Naive thymus-derived CD4-positive, alpha-beta T cell (primary cell): ENCODE measurements around the gene UMODL1. TPM values are rescaled to one million over a fixed set of nuclear protein-coding genes. Genes with fewer than 3 reads are reported as not detected.

ENCODE experiments used
- ATAC-seq: fragments of 150-1000 bp; cut with Tn5 transposase; 2 replicates; pipeline ENCODE4 v1.10.0; 2021; ENCODE audit warnings: mild to moderate bottlenecking, moderate library complexity
- CTCF ChIA-PET: fragments of 350-600 bp; sonication (Branson Sonifier 250); formaldehyde crosslinking; loops from one replicate; lab custom pipeline; 2021; ENCODE audit warnings: antibody characterized with exemption; lab: Charles Lee
- POLR2A ChIA-PET: fragments of 350-600 bp; sonication (Branson Sonifier 250); formaldehyde crosslinking; loops from one replicate; lab custom pipeline; 2021; ENCODE audit warnings: antibody characterized with exemption, inconsistent platforms; lab: Charles Lee
- DNase-seq, 9 donors: peaks; one replicate each; pipeline versions ENCODE4 v3.0.0 to v3.0.0-alpha.2; 2020 to 2022; ENCODE audit warnings: mixed read lengths in 1 of 9
- H3K27ac ChIP-seq: one replicate; pipeline ENCODE4 v1.7.0; 2013; ENCODE audit warnings: mild to moderate bottlenecking, low read depth, low read length, moderate library complexity
- H3K27me3 ChIP-seq, 2 donors: one replicate each; pipeline ENCODE4 v1.7.0; 2013; ENCODE audit warnings: low read length in 2 of 2, mild to moderate bottlenecking in 2 of 2, moderate library complexity in 2 of 2; ENCODE audit not compliant: control insufficient read depth in 2 of 2, insufficient read depth in 2 of 2
- H3K36me3 ChIP-seq, 3 experiments: 1 replicate in 2 of 3; 2 replicates in 1 of 3; pipeline ENCODE4 v1.7.0; 2013; ENCODE audit warnings: low read length in 3 of 3, mild to moderate bottlenecking in 3 of 3, moderate library complexity in 1 of 3; ENCODE audit not compliant: insufficient read depth in 3 of 3, control insufficient read depth in 2 of 3
- H3K4me1 ChIP-seq, 2 donors: one replicate each; pipeline ENCODE4 v1.7.0; 2013; ENCODE audit warnings: low read length in 2 of 2, mild to moderate bottlenecking in 2 of 2, moderate library complexity in 1 of 2; ENCODE audit not compliant: control insufficient read depth in 2 of 2, insufficient read depth in 2 of 2
- H3K4me3 ChIP-seq: 2 replicates; pipeline ENCODE4 v1.7.0; 2013; ENCODE audit warnings: mild to moderate bottlenecking, low read length
- H3K9me3 ChIP-seq, 3 experiments: 1 replicate in 2 of 3; 2 replicates in 1 of 3; pipeline ENCODE4 v1.7.0; 2013; ENCODE audit warnings: low read length in 3 of 3; ENCODE audit not compliant: control insufficient read depth in 2 of 3
- H3K27ac Mint-ChIP-seq, 9 donors: one replicate each; pipeline ENCODE4 v1.8.0; 2020 to 2022; ENCODE audit warnings: mixed read lengths in 9 of 9, mild to moderate bottlenecking in 8 of 9, moderate library complexity in 5 of 9, inconsistent platforms in 2 of 9
- H3K27me3 Mint-ChIP-seq, 5 donors: one replicate each; pipeline ENCODE4 v1.8.0; 2021 to 2022; ENCODE audit warnings: mixed read lengths in 5 of 5, mild to moderate bottlenecking in 1 of 5
- H3K36me3 Mint-ChIP-seq, 5 donors: one replicate each; pipeline ENCODE4 v1.8.0; 2020 to 2022; ENCODE audit warnings: mixed read lengths in 5 of 5, mild to moderate bottlenecking in 3 of 5, inconsistent platforms in 1 of 5
- H3K4me1 Mint-ChIP-seq, 7 donors: one replicate each; pipeline ENCODE4 v1.8.0; 2020 to 2022; ENCODE audit warnings: mixed read lengths in 7 of 7, mild to moderate bottlenecking in 3 of 7, inconsistent platforms in 1 of 7
- H3K4me3 Mint-ChIP-seq, 10 donors: one replicate each; pipeline ENCODE4 v1.8.0; 2020 to 2022; ENCODE audit warnings: mild to moderate bottlenecking in 10 of 10, mixed read lengths in 10 of 10, moderate library complexity in 6 of 10, inconsistent platforms in 2 of 10
- H3K9me3 Mint-ChIP-seq, 11 donors: one replicate each; pipeline ENCODE4 v1.8.0; 2020 to 2022; ENCODE audit warnings: mixed read lengths in 11 of 11, mild to moderate bottlenecking in 4 of 11, inconsistent platforms in 1 of 11, moderate library complexity in 1 of 11
- intact Hi-C, 2 donors: fragments of 100-400 bp; cut with micrococcal nuclease; formaldehyde crosslinking; loops; one replicate each; pipeline ENCODE4 v1.15.1; 2023
- polyA plus RNA-seq, 2 donors: library from polyadenylated mRNA; unstranded; fragments of 300-500 nt; fragmentation: Illumina TruSeq; gene quantifications; one replicate each; pipeline ENCODE4 v1.2.3, GENCODE V29; 2021
- total RNA-seq, 6 experiments: library from RNA in 5 of 6; stranded (reverse) in 5 of 6; gene quantifications; 1 replicate in 5 of 6; 2 replicates in 1 of 6; pipeline ENCODE4 v1.2.3 and lab custom pipeline; 2021 to 2026

Gene UMODL1
- total and polyA plus RNA-seq, 7 experiments from 2014 or later, result 0.11 to 1.7 (median 0.66) TPM; not detected in 1

GRCh38 chr21:42093186-42093585, 22.1 kb downstream of the UMODL1 start:
- Histone ChIP-seq H3K4me3 (no peak overlapping the region), H3K27ac (no peak overlapping the region), H3K9me3 (no peaks in the 10 kb centered on the region), H3K4me1 (peaks cover 9 to 11% of the 10 kb centered on the region in 2 donors), H3K36me3 (no peaks in the 10 kb centered on the region), H3K27me3 (no peaks in the 10 kb centered on the region)
- Mint-ChIP-seq H3K4me3 (no peak overlapping the region), H3K4me1 (peaks cover 9 to 39% (median 24%) of the 10 kb centered on the region in 7 donors), H3K27me3 (peaks cover 0 to 16% (median 0%) of the 10 kb centered on the region in 5 donors), H3K9me3 (peaks cover 0 to 12% (median 4%) of the 10 kb centered on the region in 11 donors), H3K36me3 (peaks cover 0 to 5% (median 0%) of the 10 kb centered on the region in 5 donors), H3K27ac (no peak overlapping the region)
- ChIA-PET POLR2A (no interaction called here), CTCF (interaction anchor here (0.5 to 1.6 kb wide), 2 partner anchors 16 to 25 kb away, joined by 3 to 6 read pairs; no protein-coding TSS in a partner anchor)
- ATAC-seq (no peak), DNase-seq (no peak)
- intact Hi-C loops, result no loop called here

- ChIA-PET CTCF (no interaction called here), POLR2A (interaction anchor here (2.2 kb wide), 1 partner anchor 31 kb away, joined by 6 read pairs; no protein-coding TSS in a partner anchor)
- Mint-ChIP-seq H3K9me3 (peaks cover 0 to 12% (median 4%) of the 10 kb centered on the region in 11 donors), H3K4me3 (no peak overlapping the region), H3K27me3 (peaks cover 0 to 14% (median 0%) of the 10 kb centered on the region in 5 donors), H3K4me1 (peaks cover 5 to 31% (median 16%) of the 10 kb centered on the region in 7 donors), H3K27ac (no peak overlapping the region), H3K36me3 (peaks cover 0 to 5% (median 0%) of the 10 kb centered on the region in 5 donors)
- Histone ChIP-seq H3K4me3 (no peak overlapping the region), H3K27me3 (no peaks in the 10 kb centered on the region), H3K9me3 (no peaks in the 10 kb centered on the region), H3K4me1 (peaks cover 3 to 6% of the 10 kb centered on the region in 2 donors), H3K36me3 (no peaks in the 10 kb centered on the region), H3K27ac (no peak overlapping the region)
- ATAC-seq, result no peak
- intact Hi-C loops, result no loop called here
- no peak for DNase-seq
Measured at GRCh38 chr21:42093991-42094421, 22.9 kb downstream of the UMODL1 start.

GRCh38 chr21:42094811-42095210, 23.7 kb downstream of the UMODL1 start:
- H3K27ac Mint-ChIP-seq, result no peak overlapping the region
- H3K4me3 Mint-ChIP-seq, result no peak overlapping the region
- Histone ChIP-seq H3K36me3 (no peaks in the 10 kb centered on the region), H3K9me3 (no peaks in the 10 kb centered on the region), H3K27me3 (no peaks in the 10 kb centered on the region), H3K4me3 (no peak overlapping the region), H3K4me1 (no peaks in the 10 kb centered on the region), H3K27ac (no peak overlapping the region)
- POLR2A ChIA-PET, result interaction anchor here (2.2 kb wide), 1 partner anchor 32 kb away, joined by 6 read pairs; no protein-coding TSS in a partner anchor
- H3K4me1 Mint-ChIP-seq, result peaks cover 3 to 23% (median 8%) of the 10 kb centered on the region in 7 donors
- H3K27me3 Mint-ChIP-seq, result peaks cover 0 to 14% (median 0%) of the 10 kb centered on the region in 5 donors
- H3K9me3 Mint-ChIP-seq, result peaks cover 0 to 12% (median 4%) of the 10 kb centered on the region in 11 donors
- H3K36me3 Mint-ChIP-seq, result peaks cover 0 to 5% (median 0%) of the 10 kb centered on the region in 5 donors
- intact Hi-C loops, result no loop called here
- DNase-seq, result no peak
- ATAC-seq, result no peak
- CTCF ChIA-PET, result no interaction called here

GRCh38 chr21:42095581-42095980, 24.5 kb downstream of the UMODL1 start:
- Mint-ChIP-seq H3K9me3 (peaks cover 0 to 12% (median 4%) of the 10 kb centered on the region in 11 donors), H3K4me1 (peaks cover 0 to 15% (median 1%) of the 10 kb centered on the region in 7 donors), H3K36me3 (peaks cover 0 to 5% (median 0%) of the 10 kb centered on the region in 5 donors), H3K27me3 (peaks cover 0 to 11% (median 0%) of the 10 kb centered on the region in 5 donors), H3K4me3 (no peak overlapping the region), H3K27ac (no peak overlapping the region)
- H3K27ac ChIP-seq, result no peak overlapping the region
- DNase-seq, result no peak
- H3K4me3 ChIP-seq, result no peak overlapping the region
- no peaks in the 10 kb centered on the region for H3K4me1 ChIP-seq
- CTCF ChIA-PET, result interaction anchor here (1.2 to 2.9 kb wide), 2 partner anchors 9 to 12 kb away, joined by 3 to 9 read pairs; no protein-coding TSS in a partner anchor
- no peaks in the 10 kb centered on the region for H3K36me3 ChIP-seq
- H3K27me3 ChIP-seq, result no peaks in the 10 kb centered on the region
- POLR2A ChIA-PET, result interaction anchor here (2.2 kb wide), 1 partner anchor 32 kb away, joined by 6 read pairs; no protein-coding TSS in a partner anchor
- ATAC-seq, result no peak
- H3K9me3 ChIP-seq, result no peaks in the 10 kb centered on the region
- intact Hi-C loops, result no loop called here

- POLR2A ChIA-PET, result no interaction called here
Measured at GRCh38 chr21:42096566-42096965, 25.4 kb downstream of the UMODL1 start.

GRCh38 chr21:42097274-42097673, 26.2 kb downstream of the UMODL1 start:
- peaks cover 0 to 12% (median 4%) of the 10 kb centered on the region in 11 donors for H3K9me3 Mint-ChIP-seq
- POLR2A ChIA-PET, result no interaction called here
- H3K4me3 Mint-ChIP-seq, result no peak overlapping the region
- H3K4me3 ChIP-seq, result no peak overlapping the region
- peaks cover 0 to 8% (median 0%) of the 10 kb centered on the region in 7 donors for H3K4me1 Mint-ChIP-seq
- no peaks in the 10 kb centered on the region for H3K9me3 ChIP-seq
- no peaks in the 10 kb centered on the region for H3K36me3 ChIP-seq
- H3K27me3 Mint-ChIP-seq, result peaks cover 0 to 12% (median 0%) of the 10 kb centered on the region in 5 donors
- no peak overlapping the region for H3K27ac ChIP-seq
- DNase-seq (no peak), ATAC-seq (no peak)
- intact Hi-C loops, result no loop called here
- no peaks in the 10 kb centered on the region for H3K4me1 ChIP-seq
- no peaks in the 10 kb centered on the region for H3K27me3 ChIP-seq
- H3K36me3 Mint-ChIP-seq, result peaks cover 0 to 5% (median 0%) of the 10 kb centered on the region in 5 donors
- peak overlapping the region in 1 of 9 donors; percentile 82 for H3K27ac Mint-ChIP-seq
- CTCF ChIA-PET, result interaction anchor here (2.9 kb wide), 1 partner anchor 11 kb away, joined by 9 read pairs; no protein-coding TSS in a partner anchor

More at GRCh38 chr21:42096566-42096965, 25.4 kb downstream of the UMODL1 start:
- Mint-ChIP-seq H3K4me3 (no peak overlapping the region), H3K27me3 (peaks cover 0 to 6% (median 0%) of the 10 kb centered on the region in 5 donors), H3K27ac (no peak overlapping the region), H3K4me1 (peaks cover 0 to 7% (median 1%) of the 10 kb centered on the region in 7 donors), H3K9me3 (peaks cover 0 to 12% (median 4%) of the 10 kb centered on the region in 11 donors), H3K36me3 (peaks cover 0 to 5% (median 0%) of the 10 kb centered on the region in 5 donors)
- no peaks in the 10 kb centered on the region for H3K9me3 ChIP-seq
- ATAC-seq (no peak), DNase-seq (no peak)
- no peaks in the 10 kb centered on the region for H3K4me1 ChIP-seq
- no peaks in the 10 kb centered on the region for H3K36me3 ChIP-seq
- CTCF ChIA-PET, result interaction anchor here (1.2 to 2.9 kb wide), 2 partner anchors 10 to 11 kb away, joined by 3 to 9 read pairs; no protein-coding TSS in a partner anchor
- no peak overlapping the region for H3K27ac ChIP-seq
- intact Hi-C loops, result no loop called here
- no peak overlapping the region for H3K4me3 ChIP-seq
- no peaks in the 10 kb centered on the region for H3K27me3 ChIP-seq
